IPS-18c (cell line): ENCODE data around the gene FAM168A.

Source experiments
- H3K4me3 ChIP-seq: 2 replicates; pipeline ENCODE4 v1.7.0; 2013; ENCODE audit warnings: low read depth, mild to moderate bottlenecking, low read length, moderate library complexity; ENCODE audit not compliant: insufficient read depth
- H3K9me3 ChIP-seq: one replicate; pipeline ENCODE4 v1.6.1; 2013; ENCODE audit warnings: mild to moderate bottlenecking, low read length, moderate library complexity; ENCODE audit not compliant: control insufficient read depth, insufficient read depth

The FAM168A gene

DNA sequence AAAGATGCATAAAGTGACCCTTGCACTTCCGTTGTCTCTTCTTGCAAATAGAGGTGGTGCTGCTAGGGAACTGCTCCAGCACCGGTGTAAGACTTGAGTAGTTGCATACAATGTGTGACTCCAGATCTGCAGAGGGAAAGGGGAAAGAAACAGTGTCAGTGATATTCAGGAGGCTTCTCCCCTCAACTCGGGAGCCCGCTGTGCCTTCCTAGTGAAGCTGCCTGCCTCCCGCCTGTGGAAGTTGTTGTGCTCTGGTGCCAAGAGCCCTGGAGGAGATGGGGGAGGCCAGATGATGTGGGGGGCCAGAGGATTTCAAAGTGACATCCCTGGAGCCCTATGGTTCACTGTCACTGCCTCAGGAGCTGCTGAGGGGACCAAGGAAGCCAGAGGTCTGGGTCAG is 191.3 kb downstream of the FAM168A start:
- H3K9me3 ChIP-seq = peaks cover 2% of the 10 kb centered on the region

DNA sequence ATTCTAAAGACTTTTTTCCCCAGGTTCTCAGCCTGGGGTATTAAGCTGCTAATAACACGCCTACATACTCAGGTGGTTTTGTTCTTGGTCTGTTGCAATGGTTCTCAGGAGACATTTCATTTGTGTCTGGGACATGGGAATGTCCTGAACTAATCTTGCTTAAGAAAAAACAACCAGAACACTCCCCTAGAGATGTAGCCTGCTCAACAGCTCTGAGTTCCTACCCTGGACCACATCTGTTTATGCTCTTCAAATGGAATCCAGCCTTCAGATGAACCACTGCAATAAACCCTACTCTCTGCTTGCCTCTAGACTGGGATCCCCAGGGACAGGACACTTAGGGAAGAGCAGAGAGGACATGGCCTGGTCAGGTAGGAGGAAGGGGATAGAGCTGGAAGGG is 191.8 kb downstream of the FAM168A start:
- peaks cover 2% of the 10 kb centered on the region for H3K9me3 ChIP-seq
- H3K4me3 ChIP-seq = no peak overlapping the region

More for the DNA sequence above, 191.3 kb downstream of the FAM168A start:
- H3K4me3 ChIP-seq = no peak overlapping the region

DNA sequence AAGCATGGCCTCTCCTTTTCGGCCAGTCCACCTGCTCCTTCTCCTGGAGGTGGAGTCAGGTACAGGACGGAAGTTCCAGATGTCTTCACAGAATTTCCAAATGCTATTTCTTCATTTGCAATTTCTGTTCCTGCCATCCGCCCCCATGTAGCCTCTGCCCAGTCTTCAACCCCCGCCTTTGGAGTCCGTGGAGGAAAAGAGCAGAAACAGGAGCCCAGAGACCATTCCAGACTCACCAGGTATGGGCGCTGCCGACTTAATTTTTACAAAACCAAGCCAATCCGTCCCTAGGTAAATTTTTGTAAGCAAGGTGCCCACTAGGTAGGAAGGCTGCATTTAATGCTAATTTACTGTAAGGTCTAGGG is 192.8 kb downstream of the FAM168A start:
- H3K4me3 ChIP-seq = no peak overlapping the region
- H3K9me3 ChIP-seq = peaks cover 2% of the 10 kb centered on the region

DNA sequence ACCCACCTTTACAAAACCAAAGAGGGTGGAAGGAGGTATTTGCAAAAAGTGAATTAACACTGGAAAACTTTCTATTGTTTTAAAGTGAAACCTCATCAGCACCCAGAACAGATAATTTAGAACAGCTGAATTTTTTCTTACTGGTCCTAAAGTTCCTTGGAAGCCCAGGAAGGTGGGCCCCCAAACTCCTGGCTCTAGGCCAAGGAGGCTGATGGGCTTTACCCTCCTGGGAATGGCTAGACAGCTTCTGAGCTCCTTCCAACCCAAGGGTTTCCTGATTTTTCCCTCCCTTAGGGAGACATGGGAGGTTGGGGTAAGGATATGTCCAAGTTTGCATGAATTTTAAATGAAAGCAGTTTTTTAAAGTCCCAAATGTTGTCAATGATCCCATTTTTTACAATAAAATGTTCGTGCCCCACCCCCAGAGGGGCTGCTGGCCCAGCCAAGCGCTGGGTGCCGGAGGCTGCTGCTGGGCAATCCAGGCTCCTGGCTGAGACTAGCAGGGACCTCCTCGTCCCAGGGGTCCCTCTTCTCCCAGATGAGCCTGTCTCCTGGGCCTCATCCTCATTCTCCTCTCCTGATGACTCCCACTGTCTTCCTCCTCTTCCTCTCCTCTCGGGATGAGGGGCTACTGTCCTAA is 193.3 kb downstream of the FAM168A start:
- H3K4me3 ChIP-seq = no peak overlapping the region
- H3K9me3 ChIP-seq = peaks cover 2% of the 10 kb centered on the region

DNA sequence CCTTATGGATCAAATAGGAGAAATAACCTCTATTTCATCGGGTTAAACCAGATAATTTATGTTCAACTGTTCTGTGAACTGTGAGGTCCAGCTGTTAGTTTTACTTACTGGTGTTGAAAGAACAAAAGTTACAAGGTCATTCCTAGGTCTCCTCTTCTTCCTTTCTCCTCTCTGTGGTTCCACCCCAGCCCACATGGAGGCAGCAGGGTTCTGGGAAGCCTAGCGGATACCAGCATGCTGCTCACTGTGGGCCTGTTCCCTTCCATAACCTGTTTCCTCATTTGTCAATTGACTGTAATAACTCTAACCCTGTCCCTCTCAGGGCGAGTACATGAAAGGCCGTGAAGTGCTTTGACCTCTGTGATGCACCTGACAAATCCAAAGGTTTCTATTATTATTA is 193.9 kb downstream of the FAM168A start:
- H3K4me3 ChIP-seq = no peak overlapping the region

DNA sequence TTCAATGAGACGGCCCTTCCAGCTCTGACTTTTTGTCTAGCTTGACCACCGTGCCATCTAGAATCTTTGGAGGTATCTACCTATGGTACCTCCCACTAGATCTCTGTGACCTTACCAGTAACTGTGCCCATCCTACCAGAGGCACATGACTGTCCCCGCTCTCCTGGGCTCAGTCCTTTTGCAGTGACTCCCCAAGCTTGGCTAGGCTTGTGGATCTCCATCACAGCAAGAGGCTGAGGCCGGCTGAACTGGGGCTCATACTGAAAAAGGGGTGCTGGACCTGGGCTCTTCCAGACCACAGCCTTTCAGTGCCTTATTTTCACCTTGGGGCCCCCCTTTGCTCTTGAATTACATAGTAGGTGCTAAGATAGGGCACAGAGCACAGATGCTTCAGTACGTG is 194.4 kb downstream of the FAM168A start:
- Histone ChIP-seq H3K9me3 (peaks cover 2% of the 10 kb centered on the region), H3K4me3 (no peak overlapping the region)

More for the DNA sequence above, 193.9 kb downstream of the FAM168A start:
- H3K9me3 ChIP-seq = peaks cover 2% of the 10 kb centered on the region

DNA sequence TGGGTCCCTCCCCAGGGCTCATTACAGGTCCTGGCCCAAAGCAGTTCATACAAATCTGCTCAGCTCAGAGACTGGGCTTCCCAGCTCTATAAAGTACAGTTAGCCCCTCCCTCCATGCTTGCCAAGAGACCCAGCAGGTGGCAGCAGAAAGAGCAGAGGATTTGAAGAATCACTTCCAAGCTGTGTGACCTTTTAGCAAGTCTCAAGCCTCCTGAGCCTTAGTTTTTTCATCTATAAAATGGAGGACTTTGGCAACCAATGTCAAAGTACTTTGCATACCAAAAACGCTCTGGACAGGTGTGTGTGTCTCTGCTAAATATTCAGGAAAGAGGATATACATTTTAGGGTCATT is 195.1 kb downstream of the FAM168A start:
- no peak overlapping the region for H3K4me3 ChIP-seq
- H3K9me3 ChIP-seq = peaks cover 2% of the 10 kb centered on the region

DNA sequence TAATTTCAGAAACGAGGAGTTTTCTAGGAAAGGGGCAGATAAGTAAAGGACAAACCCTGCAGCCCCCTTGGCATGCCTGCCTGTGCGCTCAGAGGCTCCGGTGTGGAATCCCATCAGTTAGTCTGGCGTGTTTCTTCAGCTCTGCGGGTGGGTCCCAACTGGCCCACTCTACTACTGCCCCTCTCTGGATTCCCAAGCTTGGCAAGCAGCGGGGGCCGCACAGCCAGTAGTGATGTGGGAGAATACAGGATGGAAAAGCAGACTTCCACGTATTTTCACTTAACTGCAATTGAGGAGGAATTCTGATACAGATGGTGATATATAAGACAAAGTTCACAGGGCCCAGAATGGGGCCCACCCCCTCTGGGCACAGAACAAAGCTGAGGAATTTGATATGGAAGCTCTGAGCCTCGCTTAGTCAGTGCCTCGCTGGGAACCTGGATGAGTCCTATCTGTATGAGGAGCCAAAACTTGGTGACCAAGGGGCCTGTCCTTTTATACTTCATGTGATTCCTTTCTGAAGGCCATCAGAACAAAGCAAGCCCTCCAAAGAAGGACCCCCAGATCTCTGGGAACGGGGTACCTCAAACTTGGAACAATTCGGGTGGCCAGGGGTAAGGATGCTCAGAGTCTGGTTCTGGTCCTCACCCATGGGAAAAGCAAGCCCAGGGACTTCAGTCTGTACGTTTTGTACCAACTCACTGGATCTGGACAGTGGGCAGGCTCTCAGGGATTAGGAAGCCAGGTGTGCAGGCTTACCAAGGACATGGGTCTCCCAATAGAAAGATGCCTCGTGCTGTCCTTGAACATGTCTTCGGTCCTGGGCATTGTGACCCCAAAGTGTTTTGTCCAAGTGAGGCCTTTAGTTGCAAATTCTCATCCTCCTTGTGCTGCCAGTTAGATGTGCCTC is 195.7 kb downstream of the FAM168A start:
- Histone ChIP-seq H3K4me3 (no peak overlapping the region), H3K9me3 (peaks cover 2% of the 10 kb centered on the region)

DNA sequence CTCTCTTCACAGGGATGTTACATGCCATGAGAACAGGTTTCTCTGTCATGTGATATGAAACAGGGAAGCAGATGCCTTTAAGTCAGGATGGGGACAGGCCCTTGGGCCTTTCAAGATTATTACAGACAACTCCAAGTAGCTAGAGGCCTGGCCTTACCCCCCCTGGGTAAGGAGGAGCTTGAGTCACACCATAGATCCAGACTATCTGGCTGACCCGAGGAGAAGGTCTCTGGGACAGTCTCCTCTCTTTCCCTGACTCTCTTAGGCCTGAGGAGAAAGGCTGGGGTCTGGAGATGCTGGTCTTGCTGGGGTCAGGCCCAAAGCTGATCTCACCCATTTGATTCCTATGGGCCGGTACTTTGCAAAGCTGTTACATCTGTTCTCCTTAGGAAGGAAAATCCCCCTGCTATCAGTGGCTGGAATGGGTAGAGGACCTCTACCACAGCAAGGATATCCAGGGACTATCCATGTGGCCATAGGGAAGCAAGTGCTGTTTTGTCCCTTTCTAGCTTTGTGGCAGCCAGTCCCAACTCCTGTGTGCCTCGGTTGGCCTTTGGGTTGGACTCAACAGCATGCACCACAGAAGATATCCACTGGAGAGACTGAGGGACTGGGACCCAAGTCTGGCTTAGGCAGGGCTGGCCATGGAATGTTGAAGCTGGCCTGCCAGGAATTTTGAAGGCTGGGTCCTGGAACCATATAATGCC is 196.5 kb downstream of the FAM168A start:
- Histone ChIP-seq H3K9me3 (peaks cover 2% of the 10 kb centered on the region), H3K4me3 (no peak overlapping the region)

DNA sequence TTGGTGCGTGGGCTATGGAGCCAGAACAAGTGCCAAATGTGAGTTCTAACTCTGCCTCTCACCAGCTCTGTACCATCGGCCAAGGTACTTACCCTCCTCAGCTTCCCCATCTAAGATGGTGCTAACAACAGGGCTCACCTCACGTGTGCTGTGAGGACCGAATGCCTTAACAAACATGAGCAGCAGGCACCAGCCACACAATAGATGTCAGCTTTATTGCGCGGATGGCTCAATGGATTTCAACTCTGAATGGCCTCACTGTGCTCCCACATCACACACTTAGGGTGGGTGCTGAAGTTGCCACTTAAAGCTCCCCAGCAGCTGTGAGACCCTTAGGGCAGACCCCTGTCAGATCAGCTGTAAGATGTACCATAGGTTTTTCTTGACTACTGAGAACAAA is 197.6 kb downstream of the FAM168A start:
- Histone ChIP-seq H3K4me3 (no peak overlapping the region), H3K9me3 (peaks cover 2% of the 10 kb centered on the region)

DNA sequence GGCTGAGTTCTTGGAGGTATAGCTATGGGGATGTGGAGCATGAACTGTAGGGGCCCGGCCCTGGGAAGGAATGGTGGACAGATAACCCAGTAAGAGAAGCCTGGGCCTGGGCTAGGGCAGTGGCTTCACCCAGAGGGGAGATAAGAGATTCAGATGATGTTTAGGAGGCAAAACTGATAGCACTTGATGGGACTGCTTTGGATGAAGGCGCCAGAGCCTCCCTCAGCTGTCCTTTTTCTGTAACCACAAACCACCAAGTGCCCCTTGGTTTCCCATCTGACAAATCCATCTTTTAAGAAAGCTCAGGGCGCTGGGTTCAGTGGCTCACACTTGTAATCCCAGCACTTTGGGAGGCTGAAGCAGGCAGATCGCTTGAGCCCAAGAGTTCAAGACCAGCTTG is 198.3 kb downstream of the FAM168A start:
- Histone ChIP-seq H3K4me3 (no peak overlapping the region), H3K9me3 (peaks cover 1% of the 10 kb centered on the region)

DNA sequence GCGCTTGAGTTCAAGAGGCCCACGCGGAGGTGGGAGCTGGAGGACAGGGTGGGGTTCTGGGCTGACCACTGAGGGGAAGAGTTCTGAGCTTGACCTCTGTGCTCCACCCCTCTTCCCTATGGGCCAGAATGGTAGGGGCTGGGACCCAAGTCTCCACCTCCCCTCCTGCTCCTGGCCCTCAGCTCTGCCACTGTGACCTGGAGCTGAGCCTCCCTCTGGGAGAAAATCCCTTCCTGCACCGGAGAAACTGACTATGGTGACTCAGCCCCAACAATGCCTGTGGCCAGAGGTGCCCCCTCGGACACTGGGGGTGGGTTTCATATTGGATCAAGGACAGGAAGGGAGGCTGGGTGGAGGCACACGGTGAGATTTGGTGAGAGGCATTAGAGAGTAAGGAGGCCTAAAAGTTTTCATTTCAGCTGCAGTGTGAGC is 198.7 kb downstream of the FAM168A start:
- Histone ChIP-seq H3K4me3 (no peak overlapping the region), H3K9me3 (no peaks in the 10 kb centered on the region)

DNA sequence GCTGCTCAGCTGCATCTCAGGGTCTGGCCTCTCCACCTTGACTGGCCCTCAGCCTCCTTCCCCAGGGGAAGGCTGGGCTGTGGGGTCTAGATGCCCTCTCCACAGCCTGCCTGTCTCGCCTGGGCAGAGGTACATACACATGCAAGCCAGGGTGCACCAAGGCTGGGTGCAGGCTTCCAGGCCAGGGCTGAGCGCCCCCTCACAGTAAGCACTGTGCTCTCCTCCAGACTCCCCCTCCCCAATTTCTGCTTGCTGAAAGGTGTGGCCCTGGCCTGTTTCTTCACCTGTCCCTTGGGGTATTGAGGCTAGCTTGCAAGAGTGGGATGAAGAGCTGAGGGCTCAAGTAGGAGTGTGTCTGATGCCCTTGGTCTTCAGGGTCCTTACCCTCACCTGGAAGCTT is 199.2 kb downstream of the FAM168A start:
- Histone ChIP-seq H3K9me3 (no peaks in the 10 kb centered on the region), H3K4me3 (no peak overlapping the region)

DNA sequence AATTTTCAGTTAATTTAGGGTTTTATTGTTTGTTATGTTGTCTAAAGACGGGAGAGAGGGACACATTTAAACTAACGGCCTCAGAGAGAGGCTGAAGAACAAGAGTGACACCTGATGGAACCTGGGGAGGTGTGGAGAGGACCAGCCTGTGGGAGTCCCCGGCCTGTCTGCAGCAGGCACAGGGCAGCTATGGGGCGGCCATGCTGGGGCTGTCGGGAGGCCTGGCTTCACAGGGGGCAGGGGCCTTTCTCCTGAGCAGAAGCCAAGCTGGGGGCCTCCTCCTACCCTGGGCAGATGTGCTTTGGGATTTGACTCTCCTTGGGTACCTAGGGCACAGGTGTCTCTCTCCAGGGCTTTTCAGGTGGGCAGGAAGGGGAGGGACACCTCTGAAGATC is 199.8 kb downstream of the FAM168A start:
- H3K9me3 ChIP-seq = no peaks in the 10 kb centered on the region
- H3K4me3 ChIP-seq = no peak overlapping the region

DNA sequence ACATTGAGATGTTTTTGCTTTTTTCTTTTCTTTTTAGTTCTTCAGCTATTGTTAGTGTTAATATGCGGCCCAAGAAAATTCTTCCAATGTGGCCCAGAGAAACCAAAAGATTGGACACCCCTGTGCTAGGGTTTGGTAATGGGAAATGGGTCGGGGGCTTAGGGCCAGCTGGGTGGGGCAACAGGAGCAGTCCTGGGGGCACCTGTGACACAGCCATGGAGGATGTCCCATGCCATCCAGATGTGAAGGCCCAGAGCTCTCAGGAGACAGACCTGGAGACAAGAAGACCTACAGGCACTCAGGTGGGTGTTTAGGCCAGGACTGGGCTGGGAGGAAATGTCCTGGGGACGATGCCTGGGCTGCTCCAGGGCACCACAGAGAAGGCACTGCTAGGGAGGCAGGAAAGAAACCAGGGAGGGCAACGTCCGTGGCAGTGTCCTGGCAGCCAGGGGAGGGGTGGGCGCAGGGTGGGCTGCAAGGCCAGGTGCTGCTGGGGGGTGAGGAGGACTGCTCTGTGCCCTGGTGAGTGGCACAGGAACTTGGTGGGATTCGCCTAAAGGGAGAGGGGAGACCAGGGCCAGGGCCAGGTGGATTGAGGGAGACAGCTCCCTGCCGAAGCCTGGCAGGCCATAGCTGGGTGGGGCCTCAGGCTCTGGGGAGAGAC is 200.3 kb downstream of the FAM168A start:
- H3K9me3 ChIP-seq = no peaks in the 10 kb centered on the region
- no peak overlapping the region for H3K4me3 ChIP-seq

DNA sequence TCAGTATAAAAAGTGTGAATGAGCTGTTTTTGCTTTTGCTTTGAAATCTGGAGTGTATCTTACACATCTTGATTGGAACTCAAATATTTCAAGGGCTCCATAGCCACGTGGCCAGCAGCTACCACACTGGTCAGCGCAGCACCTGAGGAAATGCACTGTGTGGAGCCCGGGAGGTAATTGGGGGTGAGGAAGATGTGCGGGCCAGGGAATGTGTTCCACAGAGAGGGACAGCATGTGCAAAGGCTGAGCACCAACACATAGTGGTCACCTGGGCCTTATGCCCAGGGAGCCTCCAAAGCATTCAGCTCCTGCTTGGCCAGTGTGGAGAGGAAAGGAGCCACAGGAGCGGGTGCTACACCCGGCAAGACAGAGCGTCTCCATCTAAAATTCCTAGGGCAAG is 200.9 kb downstream of the FAM168A start:
- no peak overlapping the region for H3K4me3 ChIP-seq
- no peaks in the 10 kb centered on the region for H3K9me3 ChIP-seq

DNA sequence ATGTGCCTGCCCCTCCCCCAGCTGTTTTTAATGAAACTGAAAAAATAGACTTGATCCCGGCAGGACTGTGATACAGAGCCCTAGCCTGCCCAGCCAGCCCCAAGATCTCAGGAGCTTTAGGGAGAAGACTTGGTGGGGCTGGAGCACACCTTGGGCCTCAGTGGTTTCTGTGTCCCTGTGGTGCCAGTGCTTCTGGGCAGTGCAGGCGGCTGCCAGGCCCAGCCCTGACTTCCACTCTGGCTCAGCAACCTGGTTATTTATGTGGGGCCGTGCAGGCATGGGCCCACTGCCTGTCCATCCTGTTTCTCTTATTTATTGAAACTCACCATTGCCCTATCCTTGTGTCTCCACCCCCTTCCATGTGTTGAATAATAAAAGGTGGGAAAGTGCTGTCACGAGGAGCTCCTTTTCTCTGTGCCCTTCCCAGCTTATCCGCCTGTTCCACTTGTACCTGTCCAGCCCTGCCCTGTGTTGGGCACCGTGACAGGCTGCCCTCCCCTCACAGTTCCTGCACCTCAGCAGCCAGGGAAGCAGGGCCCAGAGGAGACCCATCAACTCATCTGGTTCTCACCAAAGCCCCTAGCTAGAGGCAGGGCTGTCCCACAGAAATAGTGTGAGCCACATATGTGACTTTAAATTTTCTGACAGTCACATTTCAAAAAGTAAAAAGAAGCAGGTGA is 201.5 kb downstream of the FAM168A start:
- H3K9me3 ChIP-seq = no peaks in the 10 kb centered on the region
- no peak overlapping the region for H3K4me3 ChIP-seq
